ENCODE data around the gene PAN3.

PAN3 gene

GRCh38 chr13:28100150-28101121 lies 37.9 kb upstream of the PAN3 start, which contains the start of gene FLT3 (continued):
- TF ChIP-seq SETDB1 (IDR thresholded peaks at IDR 0.05; ENCODE audit: insufficient read length, low read length), result peak; percentile 27
- TF ChIP-seq ZNF623 (tag by site-specific recombination; IDR thresholded peaks at IDR 0.05), result no peak
- TF ChIP-seq, protein P1, sequence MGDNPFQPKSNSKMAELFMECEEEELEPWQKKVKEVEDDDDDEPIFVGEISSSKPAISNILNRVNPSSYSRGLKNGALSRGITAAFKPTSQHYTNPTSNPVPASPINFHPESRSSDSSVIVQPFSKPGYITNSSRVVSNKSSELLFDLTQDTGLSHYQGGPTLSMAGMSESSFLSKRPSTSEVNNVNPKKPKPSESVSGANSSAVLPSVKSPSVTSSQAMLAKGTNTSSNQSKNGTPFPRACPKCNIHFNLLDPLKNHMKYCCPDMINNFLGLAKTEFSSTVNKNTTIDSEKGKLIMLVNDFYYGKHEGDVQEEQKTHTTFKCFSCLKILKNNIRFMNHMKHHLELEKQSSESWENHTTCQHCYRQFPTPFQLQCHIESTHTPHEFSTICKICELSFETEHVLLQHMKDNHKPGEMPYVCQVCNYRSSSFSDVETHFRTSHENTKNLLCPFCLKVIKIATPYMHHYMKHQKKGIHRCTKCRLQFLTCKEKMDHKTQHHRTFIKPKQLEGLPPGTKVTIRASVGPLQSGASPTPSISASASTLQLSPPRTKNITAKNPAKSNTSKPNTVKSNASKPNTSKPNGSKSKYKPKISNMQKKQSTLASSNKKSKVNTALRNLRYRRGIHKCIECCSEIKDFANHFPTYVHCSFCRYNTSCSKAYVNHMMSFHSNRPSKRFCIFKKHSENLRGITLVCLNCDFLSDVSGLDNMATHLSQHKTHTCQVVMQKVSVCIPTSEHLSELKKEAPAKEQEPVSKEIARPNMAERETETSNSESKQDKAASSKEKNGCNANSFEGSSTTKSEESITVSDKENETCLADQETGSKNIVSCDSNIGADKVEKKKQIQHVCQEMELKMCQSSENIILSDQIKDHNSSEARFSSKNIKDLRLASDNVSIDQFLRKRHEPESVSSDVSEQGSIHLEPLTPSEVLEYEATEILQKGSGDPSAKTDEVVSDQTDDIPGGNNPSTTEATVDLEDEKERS (tag by site-specific recombination; IDR thresholded peaks at IDR 0.05), result no peak
- TF ChIP-seq ZFHX2 (tag by site-specific recombination; conservative IDR thresholded peaks at IDR 0.05), result no peak
- TF ChIP-seq, protein P2, sequence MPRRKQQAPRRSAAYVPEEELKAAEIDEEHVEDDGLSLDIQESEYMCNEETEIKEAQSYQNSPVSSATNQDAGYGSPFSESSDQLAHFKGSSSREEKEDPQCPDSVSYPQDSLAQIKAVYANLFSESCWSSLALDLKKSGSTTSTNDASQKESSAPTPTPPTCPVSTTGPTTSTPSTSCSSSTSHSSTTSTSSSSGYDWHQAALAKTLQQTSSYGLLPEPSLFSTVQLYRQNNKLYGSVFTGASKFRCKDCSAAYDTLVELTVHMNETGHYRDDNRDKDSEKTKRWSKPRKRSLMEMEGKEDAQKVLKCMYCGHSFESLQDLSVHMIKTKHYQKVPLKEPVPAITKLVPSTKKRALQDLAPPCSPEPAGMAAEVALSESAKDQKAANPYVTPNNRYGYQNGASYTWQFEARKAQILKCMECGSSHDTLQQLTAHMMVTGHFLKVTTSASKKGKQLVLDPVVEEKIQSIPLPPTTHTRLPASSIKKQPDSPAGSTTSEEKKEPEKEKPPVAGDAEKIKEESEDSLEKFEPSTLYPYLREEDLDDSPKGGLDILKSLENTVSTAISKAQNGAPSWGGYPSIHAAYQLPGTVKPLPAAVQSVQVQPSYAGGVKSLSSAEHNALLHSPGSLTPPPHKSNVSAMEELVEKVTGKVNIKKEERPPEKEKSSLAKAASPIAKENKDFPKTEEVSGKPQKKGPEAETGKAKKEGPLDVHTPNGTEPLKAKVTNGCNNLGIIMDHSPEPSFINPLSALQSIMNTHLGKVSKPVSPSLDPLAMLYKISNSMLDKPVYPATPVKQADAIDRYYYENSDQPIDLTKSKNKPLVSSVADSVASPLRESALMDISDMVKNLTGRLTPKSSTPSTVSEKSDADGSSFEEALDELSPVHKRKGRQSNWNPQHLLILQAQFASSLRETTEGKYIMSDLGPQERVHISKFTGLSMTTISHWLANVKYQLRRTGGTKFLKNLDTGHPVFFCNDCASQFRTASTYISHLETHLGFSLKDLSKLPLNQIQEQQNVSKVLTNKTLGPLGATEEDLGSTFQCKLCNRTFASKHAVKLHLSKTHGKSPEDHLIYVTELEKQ (tag by site-specific recombination; IDR thresholded peaks at IDR 0.05; ENCODE audit: borderline replicate concordance), result no peak
- TF ChIP-seq, protein P3, sequence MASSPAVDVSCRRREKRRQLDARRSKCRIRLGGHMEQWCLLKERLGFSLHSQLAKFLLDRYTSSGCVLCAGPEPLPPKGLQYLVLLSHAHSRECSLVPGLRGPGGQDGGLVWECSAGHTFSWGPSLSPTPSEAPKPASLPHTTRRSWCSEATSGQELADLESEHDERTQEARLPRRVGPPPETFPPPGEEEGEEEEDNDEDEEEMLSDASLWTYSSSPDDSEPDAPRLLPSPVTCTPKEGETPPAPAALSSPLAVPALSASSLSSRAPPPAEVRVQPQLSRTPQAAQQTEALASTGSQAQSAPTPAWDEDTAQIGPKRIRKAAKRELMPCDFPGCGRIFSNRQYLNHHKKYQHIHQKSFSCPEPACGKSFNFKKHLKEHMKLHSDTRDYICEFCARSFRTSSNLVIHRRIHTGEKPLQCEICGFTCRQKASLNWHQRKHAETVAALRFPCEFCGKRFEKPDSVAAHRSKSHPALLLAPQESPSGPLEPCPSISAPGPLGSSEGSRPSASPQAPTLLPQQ (tag by site-specific recombination; IDR thresholded peaks at IDR 0.05), result peak; percentile 50
- 0 out of 2 replicates have a peak, but pooled peaks have one; percentile 22 for TF ChIP-seq ZNF2 (tag by site-specific recombination; IDR thresholded peaks at IDR 0.05)
- TF ChIP-seq HOXC10 (CRISPR knock-in tag; IDR thresholded peaks at IDR 0.05), result no peak
- TF ChIP-seq ZNF580 (tag by site-specific recombination; IDR thresholded peaks at IDR 0.05), result no peak
- 0 out of 2 replicates have a peak, but pooled peaks have one; percentile 43 for TF ChIP-seq ZNF366 (tag by site-specific recombination; conservative IDR thresholded peaks at IDR 0.05)
- no peak for TF ChIP-seq ZNF211 (tag by site-specific recombination; IDR thresholded peaks at IDR 0.05; ENCODE audit: low read depth)
- TF ChIP-seq ZBTB21 (tag by site-specific recombination; IDR thresholded peaks at IDR 0.05), result no peak
- TF ChIP-seq, protein P4, sequence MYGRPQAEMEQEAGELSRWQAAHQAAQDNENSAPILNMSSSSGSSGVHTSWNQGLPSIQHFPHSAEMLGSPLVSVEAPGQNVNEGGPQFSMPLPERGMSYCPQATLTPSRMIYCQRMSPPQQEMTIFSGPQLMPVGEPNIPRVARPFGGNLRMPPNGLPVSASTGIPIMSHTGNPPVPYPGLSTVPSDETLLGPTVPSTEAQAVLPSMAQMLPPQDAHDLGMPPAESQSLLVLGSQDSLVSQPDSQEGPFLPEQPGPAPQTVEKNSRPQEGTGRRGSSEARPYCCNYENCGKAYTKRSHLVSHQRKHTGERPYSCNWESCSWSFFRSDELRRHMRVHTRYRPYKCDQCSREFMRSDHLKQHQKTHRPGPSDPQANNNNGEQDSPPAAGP (tag by site-specific recombination; IDR thresholded peaks at IDR 0.05), result peak; percentile 38; the same call in 1 of the 2 replicates
- no peak for TF ChIP-seq FEZF1 (tag by site-specific recombination; IDR thresholded peaks at IDR 0.05)
- TF ChIP-seq KLF7 (tag by site-specific recombination; IDR thresholded peaks at IDR 0.05; ENCODE audit: borderline replicate concordance), result no peak
- TF ChIP-seq ZNF350 (tag by site-specific recombination; IDR thresholded peaks at IDR 0.05), result no peak
- no peak for TF ChIP-seq ZNF747 (tag by site-specific recombination; IDR thresholded peaks at IDR 0.05)
- peak; percentile 81 for TF ChIP-seq ZBTB20 (tag by site-specific recombination; IDR thresholded peaks at IDR 0.05)
- no peak for TF ChIP-seq ZNF610 (tag by site-specific recombination; IDR thresholded peaks at IDR 0.05; ENCODE audit: borderline replicate concordance)
- no peak for TF ChIP-seq ZNF121 (tag by site-specific recombination; IDR thresholded peaks at IDR 0.05)
- TF ChIP-seq, protein P5, sequence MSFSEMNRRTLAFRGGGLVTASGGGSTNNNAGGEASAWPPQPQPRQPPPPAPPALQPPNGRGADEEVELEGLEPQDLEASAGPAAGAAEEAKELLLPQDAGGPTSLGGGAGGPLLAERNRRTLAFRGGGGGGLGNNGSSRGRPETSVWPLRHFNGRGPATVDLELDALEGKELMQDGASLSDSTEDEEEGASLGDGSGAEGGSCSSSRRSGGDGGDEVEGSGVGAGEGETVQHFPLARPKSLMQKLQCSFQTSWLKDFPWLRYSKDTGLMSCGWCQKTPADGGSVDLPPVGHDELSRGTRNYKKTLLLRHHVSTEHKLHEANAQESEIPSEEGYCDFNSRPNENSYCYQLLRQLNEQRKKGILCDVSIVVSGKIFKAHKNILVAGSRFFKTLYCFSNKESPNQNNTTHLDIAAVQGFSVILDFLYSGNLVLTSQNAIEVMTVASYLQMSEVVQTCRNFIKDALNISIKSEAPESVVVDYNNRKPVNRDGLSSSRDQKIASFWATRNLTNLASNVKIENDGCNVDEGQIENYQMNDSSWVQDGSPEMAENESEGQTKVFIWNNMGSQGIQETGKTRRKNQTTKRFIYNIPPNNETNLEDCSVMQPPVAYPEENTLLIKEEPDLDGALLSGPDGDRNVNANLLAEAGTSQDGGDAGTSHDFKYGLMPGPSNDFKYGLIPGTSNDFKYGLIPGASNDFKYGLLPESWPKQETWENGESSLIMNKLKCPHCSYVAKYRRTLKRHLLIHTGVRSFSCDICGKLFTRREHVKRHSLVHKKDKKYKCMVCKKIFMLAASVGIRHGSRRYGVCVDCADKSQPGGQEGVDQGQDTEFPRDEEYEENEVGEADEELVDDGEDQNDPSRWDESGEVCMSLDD (tag by site-specific recombination; IDR thresholded peaks at IDR 0.05), result no peak
- TF ChIP-seq ZBTB17 (tag by site-specific recombination; IDR thresholded peaks at IDR 0.05), result peak; percentile 61
- no peak for TF ChIP-seq ZSCAN18 (tag by site-specific recombination; IDR thresholded peaks at IDR 0.05)
- no peak for TF ChIP-seq ZNF707 (tag by site-specific recombination; IDR thresholded peaks at IDR 0.05)
- TF ChIP-seq ZSCAN23 (tag by site-specific recombination; IDR thresholded peaks at IDR 0.05), result no peak

Measured in HEK293 (cell line).